Measurements from ENCODE around the gene CALCOCO1. TPM values are rescaled to one million over a fixed set of nuclear protein-coding genes. Genes with fewer than 3 reads are reported as not detected.

CALCOCO1 gene
- total and polyA plus RNA-seq, 4 donors = 24.4 to 67.4 (median 43.2) TPM

DNA sequence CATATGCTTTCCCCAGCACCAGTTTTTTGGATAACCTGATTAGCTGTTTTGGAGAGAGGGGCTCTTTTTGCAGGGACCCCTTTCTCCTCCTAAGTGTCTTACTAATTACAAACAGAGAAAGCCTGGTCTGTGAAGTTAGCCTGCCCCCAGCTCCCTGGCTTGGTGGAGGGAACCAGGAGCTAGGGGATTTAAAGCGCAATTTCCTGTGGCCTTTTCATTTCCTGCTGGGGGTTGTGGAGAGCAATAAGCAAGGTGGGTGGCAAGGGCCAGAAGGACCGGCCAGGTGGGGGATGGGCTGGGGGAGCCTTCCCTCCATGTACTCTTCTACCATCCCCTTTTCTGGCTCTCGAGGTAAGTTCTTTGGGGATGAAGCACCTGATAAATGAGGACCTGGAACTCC lies 28.6 kb upstream of the CALCOCO1 start:
- TF ChIP-seq SP1 (IDR thresholded peaks at IDR 0.05) = no peak
- TF ChIP-seq, protein P1, sequence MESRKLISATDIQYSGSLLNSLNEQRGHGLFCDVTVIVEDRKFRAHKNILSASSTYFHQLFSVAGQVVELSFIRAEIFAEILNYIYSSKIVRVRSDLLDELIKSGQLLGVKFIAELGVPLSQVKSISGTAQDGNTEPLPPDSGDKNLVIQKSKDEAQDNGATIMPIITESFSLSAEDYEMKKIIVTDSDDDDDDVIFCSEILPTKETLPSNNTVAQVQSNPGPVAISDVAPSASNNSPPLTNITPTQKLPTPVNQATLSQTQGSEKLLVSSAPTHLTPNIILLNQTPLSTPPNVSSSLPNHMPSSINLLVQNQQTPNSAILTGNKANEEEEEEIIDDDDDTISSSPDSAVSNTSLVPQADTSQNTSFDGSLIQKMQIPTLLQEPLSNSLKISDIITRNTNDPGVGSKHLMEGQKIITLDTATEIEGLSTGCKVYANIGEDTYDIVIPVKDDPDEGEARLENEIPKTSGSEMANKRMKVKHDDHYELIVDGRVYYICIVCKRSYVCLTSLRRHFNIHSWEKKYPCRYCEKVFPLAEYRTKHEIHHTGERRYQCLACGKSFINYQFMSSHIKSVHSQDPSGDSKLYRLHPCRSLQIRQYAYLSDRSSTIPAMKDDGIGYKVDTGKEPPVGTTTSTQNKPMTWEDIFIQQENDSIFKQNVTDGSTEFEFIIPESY (IDR thresholded peaks at IDR 0.05) = no peak
- WGBS = 48% methylated on average over 3 of the region's 3 CpGs
- Histone ChIP-seq H3K36me3 (ENCODE audit: control insufficient read depth in 4 of 4, insufficient read depth in 3 of 4, low read depth in 1 of 4, low read length in 3 of 4) (no peaks in the 10 kb centered on the region), H3K4me1 (ENCODE audit: control insufficient read depth in 4 of 4, insufficient read depth in 4 of 4, low read length in 3 of 4) (peaks cover 8 to 10% (median 9%) of the 10 kb centered on the region in 4 donors), H3K27me3 (ENCODE audit: control insufficient read depth in 4 of 4, insufficient read depth in 4 of 4, low read length in 3 of 4) (peaks cover 0 to 7% (median 5%) of the 10 kb centered on the region in 4 donors), H3K27ac (ENCODE audit: low read depth in 1 of 2, low read length in 2 of 2) (no peak overlapping the region), H3K9ac (ENCODE audit: low read depth in 1 of 2, low read length in 2 of 2) (no peak overlapping the region), H3K9me3 (ENCODE audit: control insufficient read depth in 4 of 4, low read length in 3 of 4) (no peaks in the 10 kb centered on the region), H3K4me3 (ENCODE audit: low read depth in 1 of 3, low read length in 3 of 3) (no peak overlapping the region)
- DNase-seq (ENCODE audit: low spot score) = no peak

DNA sequence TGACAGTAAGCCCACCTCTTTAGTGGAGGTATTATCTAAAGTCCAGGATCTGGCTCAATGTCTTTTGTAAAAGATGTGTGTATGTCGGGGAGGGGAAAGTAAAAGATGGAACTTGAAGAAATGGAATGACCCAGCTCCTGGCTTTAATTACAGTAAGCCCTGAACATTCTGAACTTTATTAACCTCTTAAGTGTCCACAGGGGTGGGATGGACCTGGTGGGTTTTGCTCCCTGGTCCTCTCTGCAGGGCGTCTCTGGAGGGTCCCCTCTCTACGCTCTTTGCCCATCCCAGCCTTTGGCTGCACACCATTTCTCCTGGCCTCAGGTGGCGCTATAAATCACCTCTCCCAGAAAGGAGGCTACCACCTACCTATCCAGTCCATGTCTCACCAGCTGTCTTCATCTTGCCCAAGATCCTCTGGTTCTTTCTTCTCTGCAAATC lies 28.2 kb upstream of the CALCOCO1 start:
- H3K4me3 ChIP-seq (ENCODE audit: low read depth in 1 of 3, low read length in 3 of 3) = no peak overlapping the region
- H3K9ac ChIP-seq (ENCODE audit: low read depth in 1 of 2, low read length in 2 of 2) = no peak overlapping the region
- WGBS = 70% methylated on average over 4 of the region's 4 CpGs
- DNase-seq (ENCODE audit: low spot score) = no peak
- H3K9me3 ChIP-seq (ENCODE audit: control insufficient read depth in 4 of 4, low read length in 3 of 4) = no peaks in the 10 kb centered on the region
- peaks cover 10 to 13% (median 12%) of the 10 kb centered on the region in 4 donors for H3K4me1 ChIP-seq (ENCODE audit: control insufficient read depth in 4 of 4, insufficient read depth in 4 of 4, low read length in 3 of 4)
- no peaks in the 10 kb centered on the region for H3K36me3 ChIP-seq (ENCODE audit: control insufficient read depth in 4 of 4, insufficient read depth in 3 of 4, low read depth in 1 of 4, low read length in 3 of 4)
- H3K27ac ChIP-seq (ENCODE audit: low read depth in 1 of 2, low read length in 2 of 2) = no peak overlapping the region
- TF ChIP-seq TAF1 (conservative IDR thresholded peaks at IDR 0.05) = no peak
- peaks cover 0 to 9% (median 6%) of the 10 kb centered on the region in 4 donors for H3K27me3 ChIP-seq (ENCODE audit: control insufficient read depth in 4 of 4, insufficient read depth in 4 of 4, low read length in 3 of 4)

- H3K4me1 ChIP-seq (ENCODE audit: control insufficient read depth in 4 of 4, insufficient read depth in 4 of 4, low read length in 3 of 4) = peaks cover 10 to 15% (median 13%) of the 10 kb centered on the region in 4 donors
- H3K27me3 ChIP-seq (ENCODE audit: control insufficient read depth in 4 of 4, insufficient read depth in 4 of 4, low read length in 3 of 4) = peaks cover 0 to 15% (median 6%) of the 10 kb centered on the region in 4 donors
- no peak overlapping the region for H3K9ac ChIP-seq (ENCODE audit: low read depth in 1 of 2, low read length in 2 of 2)
- 40% methylated on average over 4 of the region's 4 CpGs for WGBS
- no peaks in the 10 kb centered on the region for H3K9me3 ChIP-seq (ENCODE audit: control insufficient read depth in 4 of 4, low read length in 3 of 4)
- no peaks in the 10 kb centered on the region for H3K36me3 ChIP-seq (ENCODE audit: control insufficient read depth in 4 of 4, insufficient read depth in 3 of 4, low read depth in 1 of 4, low read length in 3 of 4)
- no peak overlapping the region for H3K27ac ChIP-seq (ENCODE audit: low read depth in 1 of 2, low read length in 2 of 2)
- TF ChIP-seq YY1 (IDR thresholded peaks at IDR 0.05) (no peak), SP1 (IDR thresholded peaks at IDR 0.05) (no peak), JUND (IDR thresholded peaks at IDR 0.05) (no peak), GABPA (IDR thresholded peaks at IDR 0.05 in 1 of 2, conservative IDR thresholded peaks at IDR 0.05 in 1 of 2) (no peak)
- no peak overlapping the region for H3K4me3 ChIP-seq (ENCODE audit: low read depth in 1 of 3, low read length in 3 of 3)
- no peak for DNase-seq (ENCODE audit: low spot score)
These were observed 27.5 kb upstream of the CALCOCO1 start for GRCh38 chr12:53754633-53755264.

DNA sequence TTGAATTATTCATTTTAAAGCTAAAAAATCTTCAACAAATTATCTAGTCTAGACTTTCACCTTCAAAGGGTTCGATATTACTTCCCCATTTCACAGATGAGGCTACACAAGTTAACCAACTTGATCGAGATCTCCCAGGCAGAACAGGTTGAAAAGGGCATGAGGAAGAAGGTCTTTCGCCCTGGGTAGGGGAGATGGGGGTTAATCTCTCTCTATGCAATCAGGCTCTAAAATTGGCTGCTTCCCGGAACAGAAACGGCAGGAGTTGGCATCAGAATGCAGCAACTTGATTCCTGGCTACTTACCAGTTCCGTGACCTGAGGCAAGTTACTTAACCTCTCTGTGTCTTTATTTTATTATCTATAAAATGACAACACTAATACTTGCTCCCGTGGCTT lies 26.9 kb upstream of the CALCOCO1 start:
- 43% methylated on average over 7 of the region's 7 CpGs for WGBS
- Histone ChIP-seq H3K4me3 (ENCODE audit: low read depth in 1 of 3, low read length in 3 of 3) (no peak overlapping the region), H3K9ac (ENCODE audit: low read depth in 1 of 2, low read length in 2 of 2) (no peak overlapping the region), H3K36me3 (ENCODE audit: control insufficient read depth in 4 of 4, insufficient read depth in 3 of 4, low read depth in 1 of 4, low read length in 3 of 4) (no peaks in the 10 kb centered on the region), H3K27ac (ENCODE audit: low read depth in 1 of 2, low read length in 2 of 2) (no peak overlapping the region), H3K4me1 (ENCODE audit: control insufficient read depth in 4 of 4, insufficient read depth in 4 of 4, low read length in 3 of 4) (peaks cover 10 to 15% (median 13%) of the 10 kb centered on the region in 4 donors), H3K27me3 (ENCODE audit: control insufficient read depth in 4 of 4, insufficient read depth in 4 of 4, low read length in 3 of 4) (peaks cover 0 to 18% (median 6%) of the 10 kb centered on the region in 4 donors), H3K9me3 (ENCODE audit: control insufficient read depth in 4 of 4, low read length in 3 of 4) (no peaks in the 10 kb centered on the region)
- DNase-seq (ENCODE audit: low spot score) = no peak
- TF ChIP-seq RXRA (IDR thresholded peaks at IDR 0.05) (no peak), SP1 (IDR thresholded peaks at IDR 0.05) (no peak), JUND (IDR thresholded peaks at IDR 0.05) (no peak), HNF4A (conservative IDR thresholded peaks at IDR 0.05) (no peak), TAF1 (conservative IDR thresholded peaks at IDR 0.05) (no peak), NR2F2 (IDR thresholded peaks at IDR 0.05) (no peak), FOXA1 (IDR thresholded peaks at IDR 0.05) (no peak), EGR1 (IDR thresholded peaks at IDR 0.05; ENCODE audit: low read depth in 2 of 2) (no peak)
- TF ChIP-seq, protein P2, sequence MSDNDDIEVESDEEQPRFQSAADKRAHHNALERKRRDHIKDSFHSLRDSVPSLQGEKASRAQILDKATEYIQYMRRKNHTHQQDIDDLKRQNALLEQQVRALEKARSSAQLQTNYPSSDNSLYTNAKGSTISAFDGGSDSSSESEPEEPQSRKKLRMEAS (IDR thresholded peaks at IDR 0.05) = no peak
- TF ChIP-seq, protein P1 (IDR thresholded peaks at IDR 0.05) = no peak
